ENCODE measurements around the gene PPP2CA. TPM values are rescaled to one million over a fixed set of nuclear protein-coding genes. Genes with fewer than 3 reads are reported as not detected.

PPP2CA gene
- total and polyA plus RNA-seq, 10 of the 15 experiments (the other 5 are each of a cell fraction or from before 2014, with no cell fraction given): 18.6 to 385 (median 134) TPM

DNA sequence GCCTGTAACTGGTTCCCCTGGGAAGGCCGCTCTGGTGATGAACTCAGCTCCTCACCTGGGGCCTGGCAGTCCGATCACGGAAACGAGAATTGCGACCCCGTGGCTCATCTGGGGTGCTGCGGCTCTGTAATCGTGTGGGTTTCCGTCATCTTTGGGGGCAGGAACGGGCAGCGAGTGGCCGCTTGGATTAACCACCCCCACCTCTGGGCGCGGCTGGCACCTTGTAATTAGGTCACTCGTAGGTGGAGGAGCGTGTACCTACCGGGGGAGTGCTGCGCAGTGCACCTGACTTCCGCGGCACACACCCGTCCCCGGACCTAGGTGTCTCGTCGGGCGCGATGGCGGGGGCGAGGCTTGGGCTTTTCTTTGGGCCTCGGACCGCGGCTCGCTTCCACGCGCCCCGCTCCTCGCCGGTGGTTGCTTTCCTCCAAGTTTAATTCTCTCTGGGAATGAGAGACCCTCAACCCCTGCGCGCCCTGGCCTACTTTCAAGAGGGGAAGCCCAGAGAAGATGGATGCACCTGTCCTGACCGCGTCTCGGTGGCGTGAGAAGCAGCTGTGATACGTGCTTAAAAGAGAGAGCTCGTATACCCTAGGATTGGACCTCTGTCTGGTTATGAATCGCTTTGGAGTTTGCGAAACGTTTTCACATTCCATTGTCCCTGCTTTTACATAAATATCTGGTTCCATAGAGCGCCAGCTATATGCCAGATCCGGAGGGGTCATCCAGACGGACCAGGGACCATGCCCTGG is 744 bp upstream of the PPP2CA start (continued):
- TF ChIP-seq, protein P1, sequence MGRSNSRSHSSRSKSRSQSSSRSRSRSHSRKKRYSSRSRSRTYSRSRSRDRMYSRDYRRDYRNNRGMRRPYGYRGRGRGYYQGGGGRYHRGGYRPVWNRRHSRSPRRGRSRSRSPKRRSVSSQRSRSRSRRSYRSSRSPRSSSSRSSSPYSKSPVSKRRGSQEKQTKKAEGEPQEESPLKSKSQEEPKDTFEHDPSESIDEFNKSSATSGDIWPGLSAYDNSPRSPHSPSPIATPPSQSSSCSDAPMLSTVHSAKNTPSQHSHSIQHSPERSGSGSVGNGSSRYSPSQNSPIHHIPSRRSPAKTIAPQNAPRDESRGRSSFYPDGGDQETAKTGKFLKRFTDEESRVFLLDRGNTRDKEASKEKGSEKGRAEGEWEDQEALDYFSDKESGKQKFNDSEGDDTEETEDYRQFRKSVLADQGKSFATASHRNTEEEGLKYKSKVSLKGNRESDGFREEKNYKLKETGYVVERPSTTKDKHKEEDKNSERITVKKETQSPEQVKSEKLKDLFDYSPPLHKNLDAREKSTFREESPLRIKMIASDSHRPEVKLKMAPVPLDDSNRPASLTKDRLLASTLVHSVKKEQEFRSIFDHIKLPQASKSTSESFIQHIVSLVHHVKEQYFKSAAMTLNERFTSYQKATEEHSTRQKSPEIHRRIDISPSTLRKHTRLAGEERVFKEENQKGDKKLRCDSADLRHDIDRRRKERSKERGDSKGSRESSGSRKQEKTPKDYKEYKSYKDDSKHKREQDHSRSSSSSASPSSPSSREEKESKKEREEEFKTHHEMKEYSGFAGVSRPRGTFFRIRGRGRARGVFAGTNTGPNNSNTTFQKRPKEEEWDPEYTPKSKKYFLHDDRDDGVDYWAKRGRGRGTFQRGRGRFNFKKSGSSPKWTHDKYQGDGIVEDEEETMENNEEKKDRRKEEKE (IDR thresholded peaks at IDR 0.05): no peak
- 0 out of 2 replicates have a peak, but pooled peaks have one; percentile 6 for TF ChIP-seq MXI1 (IDR thresholded peaks at IDR 0.05; ENCODE audit: low read depth, low read length)
- TF ChIP-seq IKZF2 (IDR thresholded peaks at IDR 0.05): peak; percentile 56 to 67
- TF ChIP-seq ZSCAN29 (IDR thresholded peaks at IDR 0.05): no peak
- TF ChIP-seq, protein P2, sequence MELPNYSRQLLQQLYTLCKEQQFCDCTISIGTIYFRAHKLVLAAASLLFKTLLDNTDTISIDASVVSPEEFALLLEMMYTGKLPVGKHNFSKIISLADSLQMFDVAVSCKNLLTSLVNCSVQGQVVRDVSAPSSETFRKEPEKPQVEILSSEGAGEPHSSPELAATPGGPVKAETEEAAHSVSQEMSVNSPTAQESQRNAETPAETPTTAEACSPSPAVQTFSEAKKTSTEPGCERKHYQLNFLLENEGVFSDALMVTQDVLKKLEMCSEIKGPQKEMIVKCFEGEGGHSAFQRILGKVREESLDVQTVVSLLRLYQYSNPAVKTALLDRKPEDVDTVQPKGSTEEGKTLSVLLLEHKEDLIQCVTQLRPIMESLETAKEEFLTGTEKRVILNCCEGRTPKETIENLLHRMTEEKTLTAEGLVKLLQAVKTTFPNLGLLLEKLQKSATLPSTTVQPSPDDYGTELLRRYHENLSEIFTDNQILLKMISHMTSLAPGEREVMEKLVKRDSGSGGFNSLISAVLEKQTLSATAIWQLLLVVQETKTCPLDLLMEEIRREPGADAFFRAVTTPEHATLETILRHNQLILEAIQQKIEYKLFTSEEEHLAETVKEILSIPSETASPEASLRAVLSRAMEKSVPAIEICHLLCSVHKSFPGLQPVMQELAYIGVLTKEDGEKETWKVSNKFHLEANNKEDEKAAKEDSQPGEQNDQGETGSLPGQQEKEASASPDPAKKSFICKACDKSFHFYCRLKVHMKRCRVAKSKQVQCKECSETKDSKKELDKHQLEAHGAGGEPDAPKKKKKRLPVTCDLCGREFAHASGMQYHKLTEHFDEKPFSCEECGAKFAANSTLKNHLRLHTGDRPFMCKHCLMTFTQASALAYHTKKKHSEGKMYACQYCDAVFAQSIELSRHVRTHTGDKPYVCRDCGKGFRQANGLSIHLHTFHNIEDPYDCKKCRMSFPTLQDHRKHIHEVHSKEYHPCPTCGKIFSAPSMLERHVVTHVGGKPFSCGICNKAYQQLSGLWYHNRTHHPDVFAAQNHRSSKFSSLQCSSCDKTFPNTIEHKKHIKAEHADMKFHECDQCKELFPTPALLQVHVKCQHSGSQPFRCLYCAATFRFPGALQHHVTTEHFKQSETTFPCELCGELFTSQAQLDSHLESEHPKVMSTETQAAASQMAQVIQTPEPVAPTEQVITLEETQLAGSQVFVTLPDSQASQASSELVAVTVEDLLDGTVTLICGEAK (IDR thresholded peaks at IDR 0.05; ENCODE audit: borderline replicate concordance): peak; percentile 38; the same call in 1 of the 2 replicates
- TF ChIP-seq ASH2L (IDR thresholded peaks at IDR 0.05; ENCODE audit: borderline replicate concordance, low read depth): no peak
- TF ChIP-seq EP300 (IDR thresholded peaks at IDR 0.05; ENCODE audit: borderline replicate concordance in 1 of 2, control insufficient read depth in 1 of 2, low read depth in 2 of 2, low read length in 2 of 2): no peak
- no peak for TF ChIP-seq RFX5 (IDR thresholded peaks at IDR 0.05; ENCODE audit: low read depth, low read length)
- TF ChIP-seq TARDBP (IDR thresholded peaks at IDR 0.05; ENCODE audit: borderline replicate concordance): no peak
- TF ChIP-seq TCF3 (IDR thresholded peaks at IDR 0.05; ENCODE audit: borderline replicate concordance, insufficient read depth, low read depth, low read length): peak; percentile 34; the same call in 1 of the 2 replicates
- peak; percentile 68; the same call in 1 of the 2 replicates for TF ChIP-seq PML (IDR thresholded peaks at IDR 0.05; ENCODE audit: low read length)
- peak; percentile 56; the same call in 1 of the 2 replicates for TF ChIP-seq SMAD5 (IDR thresholded peaks at IDR 0.05; ENCODE audit: low read depth)
- TF ChIP-seq, protein P3, sequence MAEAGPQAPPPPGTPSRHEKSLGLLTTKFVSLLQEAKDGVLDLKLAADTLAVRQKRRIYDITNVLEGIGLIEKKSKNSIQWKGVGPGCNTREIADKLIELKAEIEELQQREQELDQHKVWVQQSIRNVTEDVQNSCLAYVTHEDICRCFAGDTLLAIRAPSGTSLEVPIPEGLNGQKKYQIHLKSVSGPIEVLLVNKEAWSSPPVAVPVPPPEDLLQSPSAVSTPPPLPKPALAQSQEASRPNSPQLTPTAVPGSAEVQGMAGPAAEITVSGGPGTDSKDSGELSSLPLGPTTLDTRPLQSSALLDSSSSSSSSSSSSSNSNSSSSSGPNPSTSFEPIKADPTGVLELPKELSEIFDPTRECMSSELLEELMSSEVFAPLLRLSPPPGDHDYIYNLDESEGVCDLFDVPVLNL (IDR thresholded peaks at IDR 0.05; ENCODE audit: low read depth, low read length): no peak
- TF ChIP-seq SIX5 (IDR thresholded peaks at IDR 0.05; ENCODE audit: low read depth, low read length, severe bottlenecking): no peak
- no peak for TF ChIP-seq GABPA (IDR thresholded peaks at IDR 0.05; ENCODE audit: low read depth)
- TF ChIP-seq NR2F1 (conservative IDR thresholded peaks at IDR 0.05): peak; percentile 18; the same call in 1 of the 2 replicates
- TF ChIP-seq NFYA (IDR thresholded peaks at IDR 0.05; ENCODE audit: borderline replicate concordance, low read depth, low read length): no peak
- no peak for TF ChIP-seq SUPT20H (IDR thresholded peaks at IDR 0.05; ENCODE audit: borderline replicate concordance, control insufficient read depth, low read depth, low read length)
- TF ChIP-seq, protein P4, sequence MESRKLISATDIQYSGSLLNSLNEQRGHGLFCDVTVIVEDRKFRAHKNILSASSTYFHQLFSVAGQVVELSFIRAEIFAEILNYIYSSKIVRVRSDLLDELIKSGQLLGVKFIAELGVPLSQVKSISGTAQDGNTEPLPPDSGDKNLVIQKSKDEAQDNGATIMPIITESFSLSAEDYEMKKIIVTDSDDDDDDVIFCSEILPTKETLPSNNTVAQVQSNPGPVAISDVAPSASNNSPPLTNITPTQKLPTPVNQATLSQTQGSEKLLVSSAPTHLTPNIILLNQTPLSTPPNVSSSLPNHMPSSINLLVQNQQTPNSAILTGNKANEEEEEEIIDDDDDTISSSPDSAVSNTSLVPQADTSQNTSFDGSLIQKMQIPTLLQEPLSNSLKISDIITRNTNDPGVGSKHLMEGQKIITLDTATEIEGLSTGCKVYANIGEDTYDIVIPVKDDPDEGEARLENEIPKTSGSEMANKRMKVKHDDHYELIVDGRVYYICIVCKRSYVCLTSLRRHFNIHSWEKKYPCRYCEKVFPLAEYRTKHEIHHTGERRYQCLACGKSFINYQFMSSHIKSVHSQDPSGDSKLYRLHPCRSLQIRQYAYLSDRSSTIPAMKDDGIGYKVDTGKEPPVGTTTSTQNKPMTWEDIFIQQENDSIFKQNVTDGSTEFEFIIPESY (IDR thresholded peaks at IDR 0.05): no peak
- no peak for TF ChIP-seq IRF4 (IDR thresholded peaks at IDR 0.05; ENCODE audit: low read depth, low read length)

Data from GM12878 (cell line).